Loucy (cell line): ENCODE measurements around the gene ZNF860.
"Not testable (repeated sequence)": the region's sequence is repeated elsewhere in the genome, so short reads cannot be mapped to it uniquely, and the experiment has no call there.

Experiments used
- H2AFZ ChIP-seq: fragments of 200-600 bp; sonication (generic); 2 replicates; pipeline ENCODE4 v1.6.0; 2016; ENCODE audit warnings: antibody characterized with exemption, mild to moderate bottlenecking, low read length, moderate library complexity
- H3F3A ChIP-seq: fragments of 200-600 bp; 2 replicates; pipeline ENCODE4 v1.6.0; 2016; ENCODE audit warnings: antibody characterized with exemption, low read depth, mild to moderate bottlenecking
- H3K27me3 ChIP-seq: fragments of 200-600 bp; sonication (generic); 2 replicates; pipeline ENCODE4 v1.6.1; 2014; ENCODE audit warnings: low read length, mild to moderate bottlenecking; ENCODE audit not compliant: insufficient read depth, poor library complexity, severe bottlenecking
- H3K36me3 ChIP-seq: fragments of 200-600 bp; sonication (generic); 2 replicates; pipeline ENCODE4 v1.6.1; 2016; ENCODE audit warnings: low read length; ENCODE audit not compliant: insufficient read depth
- H3K4me1 ChIP-seq: fragments of 200-600 bp; sonication (generic); 2 replicates; pipeline ENCODE4 v1.5.1; 2014; ENCODE audit warnings: low read length, mild to moderate bottlenecking; ENCODE audit not compliant: insufficient read depth, poor library complexity, severe bottlenecking
- H3K4me2 ChIP-seq: fragments of 200-600 bp; sonication (generic); 2 replicates; pipeline ENCODE4 v1.6.0; 2014; ENCODE audit warnings: antibody characterized with exemption, low read length, low read depth, mild to moderate bottlenecking; ENCODE audit not compliant: poor library complexity, severe bottlenecking
- H3K4me3 ChIP-seq: fragments of 200-600 bp; sonication (generic); 2 replicates; pipeline ENCODE4 v1.5.1; 2014; ENCODE audit warnings: low read length, mild to moderate bottlenecking, mixed read lengths; ENCODE audit not compliant: poor library complexity, severe bottlenecking
- H3K79me2 ChIP-seq: fragments of 200-600 bp; sonication (generic); 2 replicates; pipeline ENCODE4 v1.6.1; 2014; ENCODE audit warnings: low read length; ENCODE audit not compliant: insufficient read depth
- H3K9ac ChIP-seq: fragments of 200-600 bp; sonication (generic); 2 replicates; pipeline ENCODE4 v1.6.0; 2014; ENCODE audit warnings: mild to moderate bottlenecking, low read depth, low read length, moderate library complexity; ENCODE audit not compliant: poor library complexity, severe bottlenecking
- H3K9me2 ChIP-seq: fragments of 200-600 bp; sonication (generic); replicated peaks from 2 replicates; pipeline ENCODE4 v1.6.1; 2016; ENCODE audit warnings: low read depth, low read length, mixed read lengths
- H3K9me3 ChIP-seq: fragments of 200-600 bp; sonication (generic); 2 replicates; pipeline ENCODE4 v1.6.1; 2014; ENCODE audit warnings: mild to moderate bottlenecking, antibody characterized with exemption, low read length, low read depth; ENCODE audit not compliant: insufficient read depth
- H4K20me1 ChIP-seq: fragments of 200-600 bp; sonication (generic); 2 replicates; pipeline ENCODE4 v1.6.0; 2014; ENCODE audit warnings: antibody characterized with exemption, low read length, mild to moderate bottlenecking; ENCODE audit not compliant: insufficient read depth, poor library complexity, severe bottlenecking
- EZH2phosphoT487 ChIP-seq: fragments of 200-600 bp; IDR thresholded peaks from 2 replicates; pipeline ENCODE4 v1.6.1; 2018; ENCODE audit warnings: antibody characterized with exemption, mild to moderate bottlenecking, moderate library complexity, borderline replicate concordance
- TF ChIP-seq, protein P1 (sequence below): fragments of 200-600 bp; sonication (generic); conservative IDR thresholded peaks from 2 replicates; pipeline ENCODE4 v1.5.1; 2014; ENCODE audit warnings: mild to moderate bottlenecking, antibody characterized with exemption, low read length

The ZNF860 gene

DNA sequence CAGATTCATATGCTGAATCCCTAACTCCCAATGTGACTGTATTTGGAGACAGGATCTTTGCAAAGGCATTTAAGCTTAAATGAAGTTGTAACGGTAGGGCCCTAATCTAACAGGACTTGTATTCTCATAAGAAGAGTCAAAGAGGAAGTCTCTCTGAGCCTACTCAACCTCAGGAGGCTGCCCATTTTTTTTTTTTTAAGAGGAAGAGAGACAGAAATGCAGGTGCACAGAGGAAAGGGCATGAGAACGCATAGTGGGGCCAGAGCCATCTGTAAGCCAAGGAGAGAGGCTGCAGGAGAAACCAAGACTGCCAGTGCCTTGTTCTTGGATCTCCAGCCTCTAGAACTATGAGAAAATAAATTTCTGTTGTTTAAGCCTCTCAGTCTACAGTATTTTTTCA is 28.4 kb downstream of the ZNF860 start:
- Histone ChIP-seq H3K9me3 (no peaks in the 10 kb centered on the region), H3K4me3 (no peak overlapping the region), H3K27me3 (no peaks in the 10 kb centered on the region), H4K20me1 (no peaks in the 10 kb centered on the region), H3K9ac (no peak overlapping the region), H3F3A (no peaks in the 10 kb centered on the region), H3K36me3 (no peaks in the 10 kb centered on the region), H2AFZ (no peak overlapping the region), H3K4me2 (no peak overlapping the region), H3K79me2 (no peaks in the 10 kb centered on the region), H3K9me2 (no peaks in the 10 kb centered on the region), H3K4me1 (no peaks in the 10 kb centered on the region)
- TF ChIP-seq, protein P1, sequence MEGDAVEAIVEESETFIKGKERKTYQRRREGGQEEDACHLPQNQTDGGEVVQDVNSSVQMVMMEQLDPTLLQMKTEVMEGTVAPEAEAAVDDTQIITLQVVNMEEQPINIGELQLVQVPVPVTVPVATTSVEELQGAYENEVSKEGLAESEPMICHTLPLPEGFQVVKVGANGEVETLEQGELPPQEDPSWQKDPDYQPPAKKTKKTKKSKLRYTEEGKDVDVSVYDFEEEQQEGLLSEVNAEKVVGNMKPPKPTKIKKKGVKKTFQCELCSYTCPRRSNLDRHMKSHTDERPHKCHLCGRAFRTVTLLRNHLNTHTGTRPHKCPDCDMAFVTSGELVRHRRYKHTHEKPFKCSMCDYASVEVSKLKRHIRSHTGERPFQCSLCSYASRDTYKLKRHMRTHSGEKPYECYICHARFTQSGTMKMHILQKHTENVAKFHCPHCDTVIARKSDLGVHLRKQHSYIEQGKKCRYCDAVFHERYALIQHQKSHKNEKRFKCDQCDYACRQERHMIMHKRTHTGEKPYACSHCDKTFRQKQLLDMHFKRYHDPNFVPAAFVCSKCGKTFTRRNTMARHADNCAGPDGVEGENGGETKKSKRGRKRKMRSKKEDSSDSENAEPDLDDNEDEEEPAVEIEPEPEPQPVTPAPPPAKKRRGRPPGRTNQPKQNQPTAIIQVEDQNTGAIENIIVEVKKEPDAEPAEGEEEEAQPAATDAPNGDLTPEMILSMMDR = no peak
- TF ChIP-seq EZH2phosphoT487 = no peak

DNA sequence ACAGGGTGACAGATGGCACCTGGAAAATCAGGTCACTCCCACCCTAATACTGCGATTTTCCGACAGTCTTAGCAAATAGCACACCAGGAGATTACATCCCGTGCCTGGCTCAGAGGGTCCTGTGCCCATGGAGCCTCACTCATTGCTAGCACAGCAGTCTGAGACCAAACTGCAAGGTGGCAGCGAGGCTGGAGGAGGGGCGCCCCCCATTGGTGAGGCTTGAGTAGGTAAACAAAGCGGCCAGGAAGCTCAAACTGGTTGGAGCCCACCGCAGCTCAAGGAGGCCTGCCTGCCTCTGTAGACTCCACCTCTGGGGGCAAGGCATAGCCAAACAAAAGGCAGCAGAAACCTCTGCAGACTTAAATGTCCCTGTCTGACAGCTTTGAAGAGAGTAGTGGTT is 29.1 kb downstream of the ZNF860 start:
- not testable (repeated sequence) for H2AFZ ChIP-seq, H3K9ac ChIP-seq, H3K9me3 ChIP-seq, H3F3A ChIP-seq, H3K9me2 ChIP-seq, H3K4me2 ChIP-seq, H3K79me2 ChIP-seq, H3K36me3 ChIP-seq, H4K20me1 ChIP-seq, H3K4me3 ChIP-seq, H3K27me3 ChIP-seq, H3K4me1 ChIP-seq

DNA sequence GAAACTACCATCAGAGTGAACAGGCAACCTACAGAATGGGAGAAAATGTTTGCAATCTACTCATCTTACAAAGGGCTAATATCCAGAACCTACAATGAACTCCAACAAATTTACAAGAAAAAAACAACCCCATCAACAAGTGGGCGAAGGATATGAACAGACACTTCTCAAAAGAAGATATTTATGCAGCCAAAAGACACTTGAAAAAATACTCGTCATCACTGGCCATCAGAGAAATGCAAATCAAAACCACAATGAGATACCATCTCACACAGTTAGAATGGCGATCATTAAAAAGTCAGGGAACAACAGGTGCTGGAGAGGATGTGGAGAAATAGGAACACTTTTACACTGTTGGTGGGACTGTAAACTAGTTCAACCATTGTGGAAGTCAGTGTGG is 34.1 kb downstream of the ZNF860 start:
- H3K4me3 ChIP-seq, H3K4me2 ChIP-seq, H3K27me3 ChIP-seq, H2AFZ ChIP-seq, H3K79me2 ChIP-seq, H4K20me1 ChIP-seq, H3K36me3 ChIP-seq, H3K9me3 ChIP-seq, H3F3A ChIP-seq, H3K4me1 ChIP-seq, H3K9ac ChIP-seq, H3K9me2 ChIP-seq: not testable (repeated sequence)

DNA sequence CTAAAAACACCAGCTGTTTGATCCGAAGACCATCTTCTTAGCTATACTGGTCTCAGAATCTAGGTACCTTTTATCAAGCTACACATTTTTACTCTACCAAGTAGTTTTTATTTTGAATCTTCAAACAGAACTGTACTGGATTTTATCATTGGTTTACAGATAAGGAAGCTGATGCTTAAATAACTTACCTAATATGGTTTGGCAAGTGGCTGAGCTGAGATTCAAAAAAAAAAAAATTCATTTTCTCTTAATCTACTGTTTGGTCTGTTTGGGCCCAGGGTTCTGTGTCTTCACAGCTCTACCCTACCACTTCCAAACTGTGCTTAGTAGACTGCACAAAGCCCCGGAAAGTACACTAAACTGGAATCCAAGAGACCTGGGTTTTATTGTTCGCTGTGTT is 35.7 kb downstream of the ZNF860 start:
- H3K9me2 ChIP-seq = no peaks in the 10 kb centered on the region
- no peaks in the 10 kb centered on the region for H3F3A ChIP-seq
- H3K79me2 ChIP-seq = no peaks in the 10 kb centered on the region
- H3K4me3 ChIP-seq = no peak overlapping the region
- no peak overlapping the region for H3K4me2 ChIP-seq
- TF ChIP-seq EZH2phosphoT487 = no peak
- TF ChIP-seq, protein P1 = no peak
- no peaks in the 10 kb centered on the region for H3K9me3 ChIP-seq
- no peaks in the 10 kb centered on the region for H4K20me1 ChIP-seq
- no peaks in the 10 kb centered on the region for H3K4me1 ChIP-seq
- H2AFZ ChIP-seq = no peak overlapping the region
- H3K9ac ChIP-seq = no peak overlapping the region
- H3K36me3 ChIP-seq = no peaks in the 10 kb centered on the region
- H3K27me3 ChIP-seq = no peaks in the 10 kb centered on the region
